K562 (cell line): ENCODE results near the gene IRAK2. TPM values are rescaled to one million over a fixed set of nuclear protein-coding genes. Genes with fewer than 3 reads are reported as not detected.

Experiments used
- ATAC-seq: fragments of 200-7000 bp; cut with Tn5 transposase; 3 replicates; pipeline ENCODE4 v1.9.1; 2020; ENCODE audit warnings: moderate library complexity
- BruUV-seq: library from RNA; stranded (reverse); fragments of 400-500 nt; replicated peaks from 2 replicates; lab custom pipeline; 2021; lab: Mats Ljungman, UMichigan
- CTCF ChIA-PET: fragments of 300-600 bp; formaldehyde crosslinking; extraction: SDS; loops from one replicate; lab custom pipeline; 2021; ENCODE audit warnings: low intra/inter-chr PET ratio; lab: Yijun Ruan, JAX
- POLR2A ChIA-PET: fragments of 300-600, 350-650 bp; sonication (Branson Sonifier 250); formaldehyde crosslinking; extraction: SDS; loops from one replicate; lab custom pipeline; 2021; ENCODE audit warnings: antibody characterized with exemption, inconsistent platforms; lab: Yijun Ruan, JAX
- DNase-seq, 4 experiments: peaks; one replicate each; pipeline versions ENCODE4 v3.0.0 to v3.0.0-alpha.2; 2011 to 2018; ENCODE audit warnings: low spot score in 3 of 4, mixed read lengths in 3 of 4; ENCODE audit errors: extremely low read depth in 1 of 4
- FAIRE-seq: peaks from 2 replicates; lab custom pipeline; 2011; peaks lifted over from hg19 to GRCh38; lab: Jason Lieb, UNC
- H2AFZ ChIP-seq: 2 replicates; pipeline ENCODE4 v1.6.0; 2011; ENCODE audit warnings: low read depth, low read length, control low read depth, inconsistent platforms
- H3K27ac ChIP-seq: fragments of 200-600 bp; 3 replicates; pipeline ENCODE4 v1.8.0; 2011; ENCODE audit warnings: low read depth, mild to moderate bottlenecking, control low read depth, inconsistent platforms, low read length, moderate library complexity, mixed read lengths; ENCODE audit errors: extremely low read depth
- H3K27me3 ChIP-seq, 2 experiments: fragments of 300-600 bp in 1 of 2; 2 replicates in 1 of 2; 3 replicates in 1 of 2; pipeline versions ENCODE4 v1.6.0 to v1.8.0; 2011; ENCODE audit warnings: inconsistent platforms in 2 of 2, low read length in 2 of 2, mild to moderate bottlenecking in 1 of 2, mixed read lengths in 1 of 2, moderate library complexity in 1 of 2; ENCODE audit not compliant: control insufficient read depth in 2 of 2, insufficient read depth in 2 of 2
- H3K36me3 ChIP-seq: fragments of 300-600 bp; 3 replicates; pipeline ENCODE4 v1.8.0; 2011; ENCODE audit warnings: mild to moderate bottlenecking, low read length, inconsistent platforms; ENCODE audit not compliant: control insufficient read depth, insufficient read depth
- H3K4me1 ChIP-seq, 2 experiments: fragments of 200-600 bp in 1 of 2; replicated peaks in 1 of 2; 2 replicates in 1 of 2; 3 replicates in 1 of 2; pipeline versions ENCODE4 v1.5.1 to v1.8.0; 2011; ENCODE audit warnings: inconsistent platforms in 2 of 2, low read length in 2 of 2, mild to moderate bottlenecking in 1 of 2, mixed read lengths in 1 of 2, moderate library complexity in 1 of 2; ENCODE audit not compliant: control insufficient read depth in 2 of 2, insufficient read depth in 2 of 2
- H3K4me2 ChIP-seq: 2 replicates; pipeline ENCODE4 v1.6.1; 2011; ENCODE audit warnings: low read length, control low read depth, inconsistent platforms, mixed read lengths; ENCODE audit not compliant: insufficient read depth
- H3K4me3 ChIP-seq: fragments of 200-600 bp; sonication (generic), shearing (Covaris generic); 2 replicates; pipeline ENCODE4 v1.5.1; 2016; ENCODE audit warnings: control low read depth, inconsistent platforms
- H3K79me2 ChIP-seq: fragments of 200-600 bp; 3 replicates; pipeline ENCODE4 v1.8.0; 2011; ENCODE audit warnings: low read length, inconsistent platforms; ENCODE audit not compliant: control insufficient read depth, insufficient read depth
- H3K9ac ChIP-seq, 2 experiments: 2 replicates each; pipeline versions ENCODE4 v1.6.0 to v1.6.1; 2011; ENCODE audit warnings: low read depth in 2 of 2, low read length in 2 of 2, control low read depth in 1 of 2, inconsistent platforms in 1 of 2, mild to moderate bottlenecking in 1 of 2, mixed read lengths in 1 of 2; ENCODE audit not compliant: insufficient read depth in 1 of 2
- H3K9me1 ChIP-seq: one replicate; pipeline ENCODE4 v1.6.0; 2011; ENCODE audit warnings: inconsistent platforms, mild to moderate bottlenecking, low read length, moderate library complexity; ENCODE audit not compliant: control insufficient read depth, insufficient read depth
- H3K9me3 ChIP-seq: replicated peaks from 2 replicates; pipeline ENCODE4 v1.5.1; 2011; ENCODE audit warnings: low read depth, low read length, inconsistent platforms; ENCODE audit not compliant: control insufficient read depth, insufficient read depth
- H4K20me1 ChIP-seq: replicated peaks from 2 replicates; pipeline ENCODE4 v1.6.1; 2011; ENCODE audit warnings: low read length, inconsistent platforms, mixed read lengths; ENCODE audit not compliant: control insufficient read depth, insufficient read depth
- CEBPB ChIP-seq: fragments of 450-650 bp; IDR thresholded peaks from 2 replicates; pipeline ENCODE4 v1.6.1; 2016; ENCODE audit warnings: missing genetic modification characterization, missing compliant biosample characterization
- FOS ChIP-seq: IDR thresholded peaks from 3 replicates; pipeline ENCODE4 v1.6.1; 2011; ENCODE audit not compliant: insufficient read length; ENCODE audit errors: extremely low read depth
- HNRNPH1 ChIP-seq: fragments of 200-400 bp; formaldehyde crosslinking; optimal IDR thresholded peaks from 2 replicates; pipeline ENCODE3; 2017; ENCODE audit warnings: low read depth, mild to moderate bottlenecking, low read length, moderate library complexity
- KAT2B ChIP-seq: IDR thresholded peaks from one replicate; pipeline ENCODE4 v1.6.1; 2012; ENCODE audit warnings: low read depth, mild to moderate bottlenecking, control low read depth, inconsistent platforms, low read length, moderate library complexity
- KLF13 ChIP-seq: fragments of 450-650 bp; IDR thresholded peaks from 2 replicates; pipeline ENCODE4 v1.6.1; 2016; ENCODE audit warnings: missing genetic modification characterization, low read depth, mild to moderate bottlenecking, missing compliant biosample characterization, moderate library complexity, borderline replicate concordance
- MECOM ChIP-seq: fragments of 250-450 bp; sonication (Bioruptor Pico); IDR thresholded peaks from 2 replicates; pipeline ENCODE4 v1.8.0; 2022; ENCODE audit warnings: inconsistent platforms
- MED1 ChIP-seq: sonication (generic); formaldehyde crosslinking; IDR thresholded peaks from 2 replicates; pipeline ENCODE4 v1.8.1; 2023; ENCODE audit warnings: missing genetic modification reagents, borderline replicate concordance
- NCOA1 ChIP-seq: fragments of 450-650 bp; IDR thresholded peaks from 2 replicates; pipeline ENCODE4 v1.6.1; 2016; ENCODE audit warnings: low read depth
- RCOR1 ChIP-seq, 2 experiments: IDR thresholded peaks; 2 replicates each; pipeline ENCODE4 v1.6.1; 2012; ENCODE audit warnings: low read depth in 2 of 2, low read length in 2 of 2, borderline replicate concordance in 1 of 2, improper control_type of control experiment in 1 of 2
- RFX5 ChIP-seq: IDR thresholded peaks from 2 replicates; pipeline ENCODE4 v1.6.1; 2011; ENCODE audit warnings: low read depth, mild to moderate bottlenecking, improper control_type of control experiment, low read length
- SIN3A ChIP-seq, 2 experiments: fragments of 150-350 bp in 1 of 2; IDR thresholded peaks; 2 replicates each; pipeline ENCODE4 v1.6.1; 2011 to 2016; ENCODE audit warnings: borderline replicate concordance in 2 of 2, low read depth in 2 of 2, low read length in 2 of 2, mild to moderate bottlenecking in 2 of 2, moderate library complexity in 2 of 2; ENCODE audit not compliant: control insufficient read depth in 1 of 2
- TGIF2 ChIP-seq: sonication (generic); formaldehyde crosslinking; IDR thresholded peaks from 2 replicates; pipeline ENCODE4 v1.8.1; 2022; ENCODE audit warnings: mild to moderate bottlenecking, missing genetic modification reagents, moderate library complexity
- XRCC4 ChIP-seq: IDR thresholded peaks from one replicate; pipeline ENCODE4 v1.6.1; 2011; ENCODE audit not compliant: insufficient read depth, insufficient read length; ENCODE audit errors: extremely low read depth
- ZNF444 ChIP-seq: fragments of 250-450 bp; sonication (Bioruptor Pico); IDR thresholded peaks from 2 replicates; pipeline ENCODE4 v1.4.0; 2020; ENCODE audit warnings: mild to moderate bottlenecking, moderate library complexity
- WGBS: fragments of 100-300 bp; shearing (Covaris generic); methylation state at CpG from one replicate; pipeline ENCODE4 v1.1.6; 2016; ENCODE audit warnings: low coverage, mixed read lengths; ENCODE audit not compliant: insufficient coverage; ENCODE audit errors: missing lambda C conversion rate; 5-methylcytosine and 5-hydroxymethylcytosine counted together
- in situ Hi-C: fragments of 300-500 bp; cut with MboI; formaldehyde crosslinking; loops from 4 replicates; pipeline ENCODE4 v1.15.0; 2018; ENCODE audit warnings: inconsistent platforms, mixed read lengths
- intact Hi-C: fragments of 100-400 bp; cut with micrococcal nuclease; formaldehyde crosslinking; loops from 2 replicates; pipeline ENCODE4 v1.14.2; 2022
- polyA plus RNA-seq, 8 experiments: library from polyadenylated mRNA; depleted of rRNA in 4 of 8; stranded (reverse) in 5 of 8; unstranded in 3 of 8; fragments of >200 nt; fragmentation: Nextera tagmentation in 2 of 8; fragmentation: Illumina TruSeq in 1 of 8; extraction: Ambion mirVana in 2 of 8; extraction: Trizol in 1 of 8; gene quantifications; 2 replicates each; pipeline versions ENCODE4 v1.2.1 to v1.2.3, GENCODE V29; 2011 to 2014; ENCODE audit warnings: inconsistent platforms in 1 of 8, missing spikeins in 1 of 8
- total RNA-seq, 7 experiments: library from RNA; depleted of rRNA in 6 of 7; stranded (reverse); fragments of >200 nt in 6 of 7; fragmentation: Illumina TruSeq in 2 of 7; extraction: Trizol in 2 of 7; gene quantifications; 2 replicates each; pipeline versions ENCODE4 v1.2.1 to v1.2.3, GENCODE V29; 2011 to 2021; ENCODE audit warnings: low replicate concordance in 1 of 7
- TF ChIP-seq, protein P1 (sequence below): fragments of 250-450 bp; sonication (Bioruptor Pico); IDR thresholded peaks from 2 replicates; pipeline ENCODE4 v1.9.0; 2021; ENCODE audit warnings: mild to moderate bottlenecking
- TF ChIP-seq, protein P2 (sequence below): fragments of 450-650 bp; IDR thresholded peaks from 2 replicates; pipeline ENCODE4 v1.6.1; 2016; ENCODE audit warnings: borderline replicate concordance
- TF ChIP-seq, protein P3 (sequence below): fragments of 450-650 bp; formaldehyde crosslinking; IDR thresholded peaks from 2 replicates; pipeline ENCODE4 v1.4.0; 2020; ENCODE audit warnings: mild to moderate bottlenecking, moderate library complexity

Gene IRAK2
- total and polyA plus RNA-seq, 9 of the 15 experiments (the other 6 are each of a cell fraction or from before 2014, with no cell fraction given): 0.42 to 4.4 (median 2.7) TPM

DNA sequence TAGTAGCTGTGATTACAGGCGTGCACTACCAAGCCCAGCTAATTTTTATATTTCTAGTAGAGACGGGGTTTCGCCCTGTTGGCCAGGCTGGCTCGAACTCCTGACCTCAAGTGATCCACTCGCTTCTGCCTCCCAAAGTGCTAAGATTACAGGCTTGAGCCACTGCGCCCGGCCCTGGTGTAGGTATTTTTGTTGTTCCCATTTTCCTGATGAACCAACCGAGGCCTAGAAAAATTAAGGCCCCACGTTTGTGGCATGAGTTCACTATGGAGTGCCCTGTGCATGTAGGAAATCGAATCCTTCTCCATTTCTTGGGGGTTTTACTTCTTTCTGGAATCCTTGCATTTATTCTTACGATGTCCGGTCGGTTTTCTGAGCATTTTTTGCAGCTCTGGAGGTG is 69.3 kb downstream of the IRAK2 start (continued):
- no peak for TF ChIP-seq HNRNPH1
- TF ChIP-seq, protein P1, sequence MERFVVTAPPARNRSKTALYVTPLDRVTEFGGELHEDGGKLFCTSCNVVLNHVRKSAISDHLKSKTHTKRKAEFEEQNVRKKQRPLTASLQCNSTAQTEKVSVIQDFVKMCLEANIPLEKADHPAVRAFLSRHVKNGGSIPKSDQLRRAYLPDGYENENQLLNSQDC (CRISPR knock-in tag): no peak

DNA sequence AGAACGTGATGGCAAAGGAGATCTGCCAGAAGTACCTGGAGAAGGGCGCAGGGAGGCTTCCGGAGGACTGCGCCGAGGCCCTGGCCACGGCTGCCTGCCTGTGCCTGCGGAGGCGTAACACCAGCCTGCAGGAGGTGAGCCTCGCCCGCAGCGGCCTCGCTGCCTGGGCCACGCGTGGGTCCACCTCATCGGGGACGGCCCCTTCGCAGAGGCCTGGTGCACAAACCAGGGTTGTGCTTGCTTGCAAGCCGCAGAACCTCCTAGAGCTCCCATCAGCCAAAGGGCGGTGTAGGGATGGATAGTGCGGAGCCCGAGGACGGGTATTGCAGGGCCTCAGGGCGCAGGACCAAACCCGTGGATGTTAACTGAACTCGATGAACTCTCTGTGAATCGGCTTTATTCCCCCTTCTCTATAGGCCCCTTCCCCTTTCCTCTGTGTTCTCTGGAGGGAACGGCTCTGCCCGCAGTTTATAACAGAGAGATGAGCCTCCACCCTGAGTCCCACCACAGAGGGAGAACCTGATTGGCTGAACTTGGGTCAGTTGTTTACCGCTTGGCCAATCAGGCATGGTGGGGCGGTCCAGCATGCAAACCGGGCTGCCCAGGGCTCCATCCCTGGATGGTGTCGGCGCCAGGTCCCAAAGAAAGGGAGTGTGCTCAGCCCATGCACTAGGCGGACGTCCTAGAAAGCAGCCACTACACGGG is 70.0 kb downstream of the IRAK2 start:
- CTCF ChIA-PET: no interaction called here
- no peaks in the 10 kb centered on the region; the same call in 2 of the 3 replicates for H3K36me3 ChIP-seq
- ATAC-seq: peak; percentile 99
- TF ChIP-seq NCOA1 (no peak), FOS (peak; percentile 78), XRCC4 (no peak), SIN3A (IDR thresholded peaks at IDR 0.05; ENCODE audit: borderline replicate concordance in 2 of 2, control insufficient read depth in 1 of 2, low read depth in 2 of 2, low read length in 2 of 2) (no peak), MED1 (CRISPR knock-in tag) (no peak), KLF13 (tag) (no peak), ZNF444 (CRISPR knock-in tag) (no peak), RFX5 (no peak), CEBPB (tag) (no peak), RCOR1 (IDR thresholded peaks at IDR 0.05; ENCODE audit: borderline replicate concordance in 1 of 2, low read depth in 2 of 2, low read length in 2 of 2) (peak in 1 of 2 experiments; percentile 32; a peak in 1 of 4 replicates), TGIF2 (no peak), MECOM (CRISPR knock-in tag) (no peak), KAT2B (no peak)
- TF ChIP-seq, protein P2, sequence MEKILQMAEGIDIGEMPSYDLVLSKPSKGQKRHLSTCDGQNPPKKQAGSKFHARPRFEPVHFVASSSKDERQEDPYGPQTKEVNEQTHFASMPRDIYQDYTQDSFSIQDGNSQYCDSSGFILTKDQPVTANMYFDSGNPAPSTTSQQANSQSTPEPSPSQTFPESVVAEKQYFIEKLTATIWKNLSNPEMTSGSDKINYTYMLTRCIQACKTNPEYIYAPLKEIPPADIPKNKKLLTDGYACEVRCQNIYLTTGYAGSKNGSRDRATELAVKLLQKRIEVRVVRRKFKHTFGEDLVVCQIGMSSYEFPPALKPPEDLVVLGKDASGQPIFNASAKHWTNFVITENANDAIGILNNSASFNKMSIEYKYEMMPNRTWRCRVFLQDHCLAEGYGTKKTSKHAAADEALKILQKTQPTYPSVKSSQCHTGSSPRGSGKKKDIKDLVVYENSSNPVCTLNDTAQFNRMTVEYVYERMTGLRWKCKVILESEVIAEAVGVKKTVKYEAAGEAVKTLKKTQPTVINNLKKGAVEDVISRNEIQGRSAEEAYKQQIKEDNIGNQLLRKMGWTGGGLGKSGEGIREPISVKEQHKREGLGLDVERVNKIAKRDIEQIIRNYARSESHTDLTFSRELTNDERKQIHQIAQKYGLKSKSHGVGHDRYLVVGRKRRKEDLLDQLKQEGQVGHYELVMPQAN: no peak
- TF ChIP-seq, protein P3, sequence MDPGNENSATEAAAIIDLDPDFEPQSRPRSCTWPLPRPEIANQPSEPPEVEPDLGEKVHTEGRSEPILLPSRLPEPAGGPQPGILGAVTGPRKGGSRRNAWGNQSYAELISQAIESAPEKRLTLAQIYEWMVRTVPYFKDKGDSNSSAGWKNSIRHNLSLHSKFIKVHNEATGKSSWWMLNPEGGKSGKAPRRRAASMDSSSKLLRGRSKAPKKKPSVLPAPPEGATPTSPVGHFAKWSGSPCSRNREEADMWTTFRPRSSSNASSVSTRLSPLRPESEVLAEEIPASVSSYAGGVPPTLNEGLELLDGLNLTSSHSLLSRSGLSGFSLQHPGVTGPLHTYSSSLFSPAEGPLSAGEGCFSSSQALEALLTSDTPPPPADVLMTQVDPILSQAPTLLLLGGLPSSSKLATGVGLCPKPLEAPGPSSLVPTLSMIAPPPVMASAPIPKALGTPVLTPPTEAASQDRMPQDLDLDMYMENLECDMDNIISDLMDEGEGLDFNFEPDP: no peak

More for the DNA sequence above, 70.0 kb downstream of the IRAK2 start:
- H3K4me1 ChIP-seq: peaks cover 6 to 10% of the 10 kb centered on the region in 2 experiments; a peak in 3 of 5 replicates
- intact Hi-C loops: no loop called here
- peak overlapping the region; percentile 73 for H2AFZ ChIP-seq
- no TSS peak for BruUV-seq
- in situ Hi-C loops: no loop called here
- no peak overlapping the region for H3K27ac ChIP-seq
- POLR2A ChIA-PET: interaction anchor here (0.6 kb wide), 1 partner anchor 9 kb away, joined by 3 read pairs; no protein-coding TSS in a partner anchor
- 75% methylated on average over 34 of the region's 36 CpGs for WGBS
- no peaks in the 10 kb centered on the region for H3K27me3 ChIP-seq
- H3K9me3 ChIP-seq: peaks cover 2% of the 10 kb centered on the region; the same call in 1 of the 2 replicates
- peak overlapping the region in 1 of 2 experiments; percentile 53; a peak in 1 of 4 replicates for H3K9ac ChIP-seq
- no peaks in the 10 kb centered on the region for H4K20me1 ChIP-seq
- DNase-seq: peak; percentile 79 to 94 (median 90)
- no peaks in the 10 kb centered on the region for H3K79me2 ChIP-seq
- H3K4me2 ChIP-seq: peak overlapping the region; percentile 39
- H3K4me3 ChIP-seq: no peak overlapping the region
- FAIRE-seq: peak; percentile 86
- no peaks in the 10 kb centered on the region for H3K9me1 ChIP-seq
